DMS 273 (cell line): ENCODE measurements around the gene USP28.
"Not testable (repeated sequence)": the region's sequence is repeated elsewhere in the genome, so short reads cannot be mapped to it uniquely, and the experiment has no call there.

Experiments used
- DNase-seq: peaks from one replicate; lab custom pipeline; 2025; ENCODE audit not compliant: unreplicated experiment; lab: John Stamatoyannopoulos, UW

The USP28 gene

GRCh38 chr11:113875234-113876073 is at the start of gene USP28:
TSS of gene USP28 (minus strand) at chr11:113875572. CDS start at chr11:113875501, 71 bp downstream.
- peak; percentile 95 for DNase-seq

- no peak for DNase-seq
These were observed 48.2 kb upstream of the USP28 start for GRCh38 chr11:113923572-113923971.

- DNase-seq = not testable (repeated sequence)
These were observed 36.1 kb upstream of the USP28 start for GRCh38 chr11:113911491-113911890.

- no peak for DNase-seq
These were observed 32.7 kb upstream of the USP28 start for GRCh38 chr11:113908098-113908497.

- DNase-seq = no peak
These were observed 32.3 kb upstream of the USP28 start for GRCh38 chr11:113907681-113908080.

GRCh38 chr11:113907152-113907551 is 31.8 kb upstream of the USP28 start:
- no peak for DNase-seq

- DNase-seq = no peak
These were observed 31.1 kb upstream of the USP28 start for GRCh38 chr11:113906516-113906915.

GRCh38 chr11:113906038-113906437 is 30.7 kb upstream of the USP28 start:
- DNase-seq = peak; percentile 28

GRCh38 chr11:113904379-113905101 is 29.2 kb upstream of the USP28 start, which contains the start of gene HTR3B:
TSS of gene HTR3B (plus strand) at chr11:113904796. CDS start at chr11:113904934, 138 bp downstream.
- no peak for DNase-seq

GRCh38 chr11:113901141-113901540 is 25.8 kb upstream of the USP28 start:
- DNase-seq = no peak

GRCh38 chr11:113896156-113896879 is 20.9 kb upstream of the USP28 start:
- peak; percentile 55 for DNase-seq

GRCh38 chr11:113895367-113896155 is 20.2 kb upstream of the USP28 start:
- no peak for DNase-seq

GRCh38 chr11:113894421-113894996 is 19.1 kb upstream of the USP28 start:
- DNase-seq = no peak

- no peak for DNase-seq
These were observed 13.5 kb upstream of the USP28 start for GRCh38 chr11:113888848-113889247.

- no peak for DNase-seq
These were observed 10.5 kb upstream of the USP28 start for GRCh38 chr11:113885897-113886296.

GRCh38 chr11:113884361-113884836 is 9.0 kb upstream of the USP28 start:
- no peak for DNase-seq

- no peak for DNase-seq
These were observed 6.5 kb upstream of the USP28 start for GRCh38 chr11:113881856-113882255.

GRCh38 chr11:113880971-113881370 is 5.6 kb upstream of the USP28 start:
- DNase-seq = no peak

- DNase-seq = not testable (repeated sequence)
These were observed 4.1 kb upstream of the USP28 start for GRCh38 chr11:113879446-113879845.

GRCh38 chr11:113877670-113878055 is 2.3 kb upstream of the USP28 start:
- DNase-seq = no peak
